GM23338 (cell line): ENCODE measurements around the gene WDR1. TPM values are rescaled to one million over a fixed set of nuclear protein-coding genes. Genes with fewer than 3 reads are reported as not detected.

Experiments
- ATAC-seq: fragments of 200-7000 bp; cut with Tn5 transposase; 3 replicates; pipeline ENCODE4 v1.9.1; 2020
- DNase-seq: peaks from one replicate; pipeline ENCODE4 v3.0.0-alpha.2; 2015; ENCODE audit warnings: low spot score
- H2AFZ ChIP-seq: fragments of 200-600 bp; sonication (generic); 2 replicates; pipeline ENCODE4 v1.8.0; 2016; ENCODE audit warnings: antibody characterized with exemption, mild to moderate bottlenecking, moderate library complexity
- H3F3A ChIP-seq: fragments of 200-600 bp; sonication (generic); replicated peaks from 2 replicates; pipeline ENCODE4 v1.8.0; 2017; ENCODE audit warnings: antibody characterized with exemption, mixed run types, low read depth
- H3K27ac ChIP-seq: fragments of 200-600 bp; sonication (generic); 2 replicates; pipeline ENCODE4 v1.6.1; 2016; ENCODE audit warnings: low read depth
- H3K27me3 ChIP-seq: fragments of 200-600 bp; sonication (generic); 2 replicates; pipeline ENCODE4 v1.8.0; 2016; ENCODE audit warnings: mild to moderate bottlenecking, mixed run types, moderate library complexity; ENCODE audit not compliant: insufficient read depth
- H3K36me3 ChIP-seq: fragments of 200-600 bp; sonication (generic); 2 replicates; pipeline ENCODE4 v1.8.0; 2016; ENCODE audit warnings: mild to moderate bottlenecking; ENCODE audit not compliant: insufficient read depth
- H3K4me1 ChIP-seq: fragments of 200-600 bp; sonication (generic); 2 replicates; pipeline ENCODE4 v1.8.0; 2016; ENCODE audit warnings: mild to moderate bottlenecking, moderate library complexity; ENCODE audit not compliant: insufficient read depth
- H3K4me2 ChIP-seq: fragments of 200-600 bp; sonication (generic); 2 replicates; pipeline ENCODE4 v1.7.1; 2017; ENCODE audit warnings: mixed run types
- H3K4me3 ChIP-seq: fragments of 200-600 bp; sonication (generic); 2 replicates; pipeline ENCODE4 v1.6.1; 2016; ENCODE audit warnings: mixed run types
- H3K79me2 ChIP-seq: fragments of 200-600 bp; sonication (generic); replicated peaks from 2 replicates; pipeline ENCODE4 v1.8.0; 2017; ENCODE audit warnings: mild to moderate bottlenecking; ENCODE audit not compliant: insufficient read depth
- H3K9me2 ChIP-seq: fragments of 200-600 bp; sonication (generic); 2 replicates; pipeline ENCODE4 v1.8.0; 2017; ENCODE audit not compliant: insufficient read depth
- H4K20me1 ChIP-seq: fragments of 200-600 bp; sonication (generic); replicated peaks from 2 replicates; pipeline ENCODE4 v1.8.0; 2017; ENCODE audit warnings: mild to moderate bottlenecking; ENCODE audit not compliant: insufficient read depth
- H3K27ac Mint-ChIP-seq: 2 replicates; pipeline ENCODE4 v1.8.0; 2020; ENCODE audit warnings: inconsistent platforms, mild to moderate bottlenecking, moderate library complexity, mixed read lengths
- H3K27me3 Mint-ChIP-seq: 3 replicates; pipeline ENCODE4 v1.8.0; 2022; ENCODE audit warnings: low read depth, mild to moderate bottlenecking, moderate library complexity, mixed read lengths, inconsistent platforms; ENCODE audit not compliant: insufficient read depth, poor library complexity
- H3K36me3 Mint-ChIP-seq: 3 replicates; pipeline ENCODE4 v1.8.0; 2021; ENCODE audit warnings: low read depth, mild to moderate bottlenecking, inconsistent platforms, moderate library complexity, mixed read lengths
- H3K4me1 Mint-ChIP-seq: 3 replicates; pipeline ENCODE4 v1.8.0; 2020; ENCODE audit warnings: mild to moderate bottlenecking, inconsistent platforms, mixed read lengths
- H3K4me3 Mint-ChIP-seq: 3 replicates; pipeline ENCODE4 v1.8.0; 2021; ENCODE audit warnings: moderate library complexity, mild to moderate bottlenecking, inconsistent platforms, mixed read lengths
- H3K9me3 Mint-ChIP-seq: 3 replicates; pipeline ENCODE4 v1.8.0; 2020; ENCODE audit warnings: moderate library complexity, mild to moderate bottlenecking, inconsistent platforms, mixed read lengths
- CREB1 ChIP-seq: fragments of 250-450 bp; sonication (Bioruptor Pico); IDR thresholded peaks from 2 replicates; pipeline ENCODE4 v1.5.0; 2020; ENCODE audit warnings: low read depth, mild to moderate bottlenecking, moderate library complexity
- EZH2 ChIP-seq: fragments of 200-600 bp; sonication (generic); IDR thresholded peaks from one replicate; pipeline ENCODE4 v1.8.0; 2017; ENCODE audit warnings: antibody characterized with exemption, mild to moderate bottlenecking, low read depth; ENCODE audit not compliant: unreplicated experiment
- EZH2phosphoT487 ChIP-seq: fragments of 200-600 bp; sonication (generic); IDR thresholded peaks from one replicate; pipeline ENCODE4 v1.8.1; 2018; ENCODE audit warnings: antibody characterized with exemption; ENCODE audit not compliant: unreplicated experiment
- JUNB ChIP-seq: IDR thresholded peaks from one replicate; pipeline ENCODE4 v1.6.1; 2016; ENCODE audit warnings: antibody characterized with exemption; ENCODE audit not compliant: unreplicated experiment
- NANOG ChIP-seq: IDR thresholded peaks from 2 replicates; pipeline ENCODE4 v1.6.1; 2016; ENCODE audit warnings: antibody characterized with exemption, borderline replicate concordance
- POLR2AphosphoS5 ChIP-seq: IDR thresholded peaks from 2 replicates; pipeline ENCODE4 v1.6.1; 2016; ENCODE audit warnings: antibody characterized with exemption, low read depth
- STAT1 ChIP-seq: IDR thresholded peaks from one replicate; pipeline ENCODE4 v1.6.1; 2016; ENCODE audit warnings: antibody characterized with exemption; ENCODE audit not compliant: unreplicated experiment
- ZNF114 ChIP-seq: fragments of 250-450 bp; sonication (Bioruptor Pico); IDR thresholded peaks from 2 replicates; pipeline ENCODE4 v1.5.0; 2020; ENCODE audit warnings: mild to moderate bottlenecking, moderate library complexity
- ZNF331 ChIP-seq: fragments of 250-450 bp; sonication (Bioruptor Pico); IDR thresholded peaks from 2 replicates; pipeline ENCODE4 v1.5.0; 2020; ENCODE audit warnings: low read depth, mild to moderate bottlenecking, moderate library complexity
- polyA plus RNA-seq: library from polyadenylated mRNA; unstranded; fragments of >200 nt; fragmentation: Nextera tagmentation; extraction: Ambion mirVana; gene quantifications from 2 replicates; pipeline ENCODE4 v1.2.1, GENCODE V29; 2016
- total RNA-seq: library from RNA; depleted of rRNA; stranded (reverse); fragments of >200 nt; shearing (Covaris generic); gene quantifications from 2 replicates; pipeline ENCODE4 v1.2.3, GENCODE V29; 2014
- TF ChIP-seq, protein P1 (sequence below): IDR thresholded peaks from 2 replicates; pipeline ENCODE4 v1.6.1; 2016; ENCODE audit warnings: antibody characterized with exemption
- TF ChIP-seq, protein P2 (sequence below): IDR thresholded peaks from one replicate; pipeline ENCODE4 v1.6.1; 2018; ENCODE audit warnings: antibody characterized with exemption; ENCODE audit not compliant: unreplicated experiment
- TF ChIP-seq, protein P3 (sequence below), 2 experiments: fragments of 200-600 bp in 1 of 2; sonication (generic) in 1 of 2; conservative IDR thresholded peaks; 2 replicates each; pipeline versions ENCODE4 v1.5.1 to v1.6.1; 2016 to 2017; ENCODE audit warnings: antibody characterized with exemption in 2 of 2, low read depth in 2 of 2, mild to moderate bottlenecking in 2 of 2, moderate library complexity in 1 of 2
- TF ChIP-seq, protein P4 (sequence below): fragments of 250-450 bp; sonication (Bioruptor Pico); IDR thresholded peaks from 2 replicates; pipeline ENCODE4 v1.5.0; 2020; ENCODE audit warnings: mild to moderate bottlenecking, moderate library complexity

The WDR1 gene
- total and polyA plus RNA-seq, 2 experiments from 2014 or later = 93.2 to 248 TPM

DNA sequence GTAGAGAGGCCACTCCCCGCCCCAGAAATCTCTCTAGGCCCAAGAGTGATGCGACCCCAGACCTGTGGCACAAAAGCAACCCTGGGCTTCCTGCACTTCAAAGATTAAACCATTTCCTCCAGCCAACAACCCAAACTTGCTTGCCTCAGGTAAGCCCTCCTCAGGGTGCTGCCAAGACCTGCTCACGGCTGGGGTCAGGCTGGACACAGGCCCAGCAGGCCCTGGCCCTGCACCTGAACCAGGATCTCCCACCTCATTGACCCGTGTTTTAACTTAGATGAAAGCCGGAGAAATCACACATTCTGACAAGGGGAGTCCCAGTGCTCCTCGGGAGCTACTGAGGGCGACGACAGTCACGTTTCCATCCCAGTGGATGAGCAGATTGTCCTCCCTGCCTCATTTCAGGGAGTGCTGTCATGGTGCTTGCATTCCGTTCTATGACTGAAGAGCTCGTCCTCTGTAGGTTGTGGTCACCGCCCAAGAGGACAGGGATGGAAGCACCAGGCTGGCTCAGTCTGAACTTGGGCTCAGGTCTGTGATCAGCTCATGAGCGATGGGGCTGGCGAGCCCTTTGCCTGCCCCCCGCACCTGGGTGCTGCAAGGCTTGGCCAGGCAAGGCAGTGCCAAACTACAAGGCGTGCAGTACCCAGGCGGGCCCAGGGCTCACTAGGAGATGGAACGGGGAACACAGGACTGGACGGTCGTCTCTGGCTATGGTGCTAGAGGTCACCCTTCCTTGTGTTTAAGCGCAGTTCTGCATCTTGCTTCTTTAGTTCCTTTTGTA is 25.9 kb downstream of the WDR1 start:
- Histone ChIP-seq H4K20me1 (peaks cover 21% of the 10 kb centered on the region), H3K4me2 (no peak overlapping the region), H3K79me2 (peaks cover 63% of the 10 kb centered on the region), H3K27me3 (no peaks in the 10 kb centered on the region), H3K9me2 (no peaks in the 10 kb centered on the region), H3F3A (no peaks in the 10 kb centered on the region), H3K4me3 (no peak overlapping the region), H3K36me3 (peaks cover 26% of the 10 kb centered on the region; the same call in 1 of the 2 replicates), H2AFZ (no peak overlapping the region), H3K27ac (no peak overlapping the region), H3K4me1 (peaks cover 5% of the 10 kb centered on the region; the same call in 1 of the 2 replicates)
- DNase-seq = no peak
- Mint-ChIP-seq H3K27me3 (peaks cover 14% of the 10 kb centered on the region), H3K4me3 (no peak overlapping the region), H3K27ac (no peak overlapping the region), H3K4me1 (peaks cover 26% of the 10 kb centered on the region), H3K36me3 (peaks cover 96% of the 10 kb centered on the region), H3K9me3 (no peaks in the 10 kb centered on the region)
- no peak for ATAC-seq
- TF ChIP-seq NANOG = no peak
- no peak for TF ChIP-seq EZH2
- no peak for TF ChIP-seq JUNB
- TF ChIP-seq, protein P1, sequence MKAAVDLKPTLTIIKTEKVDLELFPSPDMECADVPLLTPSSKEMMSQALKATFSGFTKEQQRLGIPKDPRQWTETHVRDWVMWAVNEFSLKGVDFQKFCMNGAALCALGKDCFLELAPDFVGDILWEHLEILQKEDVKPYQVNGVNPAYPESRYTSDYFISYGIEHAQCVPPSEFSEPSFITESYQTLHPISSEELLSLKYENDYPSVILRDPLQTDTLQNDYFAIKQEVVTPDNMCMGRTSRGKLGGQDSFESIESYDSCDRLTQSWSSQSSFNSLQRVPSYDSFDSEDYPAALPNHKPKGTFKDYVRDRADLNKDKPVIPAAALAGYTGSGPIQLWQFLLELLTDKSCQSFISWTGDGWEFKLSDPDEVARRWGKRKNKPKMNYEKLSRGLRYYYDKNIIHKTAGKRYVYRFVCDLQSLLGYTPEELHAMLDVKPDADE = no peak
- TF ChIP-seq, protein P2, sequence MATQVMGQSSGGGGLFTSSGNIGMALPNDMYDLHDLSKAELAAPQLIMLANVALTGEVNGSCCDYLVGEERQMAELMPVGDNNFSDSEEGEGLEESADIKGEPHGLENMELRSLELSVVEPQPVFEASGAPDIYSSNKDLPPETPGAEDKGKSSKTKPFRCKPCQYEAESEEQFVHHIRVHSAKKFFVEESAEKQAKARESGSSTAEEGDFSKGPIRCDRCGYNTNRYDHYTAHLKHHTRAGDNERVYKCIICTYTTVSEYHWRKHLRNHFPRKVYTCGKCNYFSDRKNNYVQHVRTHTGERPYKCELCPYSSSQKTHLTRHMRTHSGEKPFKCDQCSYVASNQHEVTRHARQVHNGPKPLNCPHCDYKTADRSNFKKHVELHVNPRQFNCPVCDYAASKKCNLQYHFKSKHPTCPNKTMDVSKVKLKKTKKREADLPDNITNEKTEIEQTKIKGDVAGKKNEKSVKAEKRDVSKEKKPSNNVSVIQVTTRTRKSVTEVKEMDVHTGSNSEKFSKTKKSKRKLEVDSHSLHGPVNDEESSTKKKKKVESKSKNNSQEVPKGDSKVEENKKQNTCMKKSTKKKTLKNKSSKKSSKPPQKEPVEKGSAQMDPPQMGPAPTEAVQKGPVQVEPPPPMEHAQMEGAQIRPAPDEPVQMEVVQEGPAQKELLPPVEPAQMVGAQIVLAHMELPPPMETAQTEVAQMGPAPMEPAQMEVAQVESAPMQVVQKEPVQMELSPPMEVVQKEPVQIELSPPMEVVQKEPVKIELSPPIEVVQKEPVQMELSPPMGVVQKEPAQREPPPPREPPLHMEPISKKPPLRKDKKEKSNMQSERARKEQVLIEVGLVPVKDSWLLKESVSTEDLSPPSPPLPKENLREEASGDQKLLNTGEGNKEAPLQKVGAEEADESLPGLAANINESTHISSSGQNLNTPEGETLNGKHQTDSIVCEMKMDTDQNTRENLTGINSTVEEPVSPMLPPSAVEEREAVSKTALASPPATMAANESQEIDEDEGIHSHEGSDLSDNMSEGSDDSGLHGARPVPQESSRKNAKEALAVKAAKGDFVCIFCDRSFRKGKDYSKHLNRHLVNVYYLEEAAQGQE = no peak
- no peak for TF ChIP-seq POLR2AphosphoS5
- TF ChIP-seq STAT1 = no peak
- TF ChIP-seq ZNF114 (CRISPR knock-in tag) = no peak
- TF ChIP-seq, protein P3, sequence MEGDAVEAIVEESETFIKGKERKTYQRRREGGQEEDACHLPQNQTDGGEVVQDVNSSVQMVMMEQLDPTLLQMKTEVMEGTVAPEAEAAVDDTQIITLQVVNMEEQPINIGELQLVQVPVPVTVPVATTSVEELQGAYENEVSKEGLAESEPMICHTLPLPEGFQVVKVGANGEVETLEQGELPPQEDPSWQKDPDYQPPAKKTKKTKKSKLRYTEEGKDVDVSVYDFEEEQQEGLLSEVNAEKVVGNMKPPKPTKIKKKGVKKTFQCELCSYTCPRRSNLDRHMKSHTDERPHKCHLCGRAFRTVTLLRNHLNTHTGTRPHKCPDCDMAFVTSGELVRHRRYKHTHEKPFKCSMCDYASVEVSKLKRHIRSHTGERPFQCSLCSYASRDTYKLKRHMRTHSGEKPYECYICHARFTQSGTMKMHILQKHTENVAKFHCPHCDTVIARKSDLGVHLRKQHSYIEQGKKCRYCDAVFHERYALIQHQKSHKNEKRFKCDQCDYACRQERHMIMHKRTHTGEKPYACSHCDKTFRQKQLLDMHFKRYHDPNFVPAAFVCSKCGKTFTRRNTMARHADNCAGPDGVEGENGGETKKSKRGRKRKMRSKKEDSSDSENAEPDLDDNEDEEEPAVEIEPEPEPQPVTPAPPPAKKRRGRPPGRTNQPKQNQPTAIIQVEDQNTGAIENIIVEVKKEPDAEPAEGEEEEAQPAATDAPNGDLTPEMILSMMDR (conservative IDR thresholded peaks at IDR 0.05; ENCODE audit: low read depth in 2 of 2) = no peak
- TF ChIP-seq EZH2phosphoT487 = no peak
- TF ChIP-seq, protein P4, sequence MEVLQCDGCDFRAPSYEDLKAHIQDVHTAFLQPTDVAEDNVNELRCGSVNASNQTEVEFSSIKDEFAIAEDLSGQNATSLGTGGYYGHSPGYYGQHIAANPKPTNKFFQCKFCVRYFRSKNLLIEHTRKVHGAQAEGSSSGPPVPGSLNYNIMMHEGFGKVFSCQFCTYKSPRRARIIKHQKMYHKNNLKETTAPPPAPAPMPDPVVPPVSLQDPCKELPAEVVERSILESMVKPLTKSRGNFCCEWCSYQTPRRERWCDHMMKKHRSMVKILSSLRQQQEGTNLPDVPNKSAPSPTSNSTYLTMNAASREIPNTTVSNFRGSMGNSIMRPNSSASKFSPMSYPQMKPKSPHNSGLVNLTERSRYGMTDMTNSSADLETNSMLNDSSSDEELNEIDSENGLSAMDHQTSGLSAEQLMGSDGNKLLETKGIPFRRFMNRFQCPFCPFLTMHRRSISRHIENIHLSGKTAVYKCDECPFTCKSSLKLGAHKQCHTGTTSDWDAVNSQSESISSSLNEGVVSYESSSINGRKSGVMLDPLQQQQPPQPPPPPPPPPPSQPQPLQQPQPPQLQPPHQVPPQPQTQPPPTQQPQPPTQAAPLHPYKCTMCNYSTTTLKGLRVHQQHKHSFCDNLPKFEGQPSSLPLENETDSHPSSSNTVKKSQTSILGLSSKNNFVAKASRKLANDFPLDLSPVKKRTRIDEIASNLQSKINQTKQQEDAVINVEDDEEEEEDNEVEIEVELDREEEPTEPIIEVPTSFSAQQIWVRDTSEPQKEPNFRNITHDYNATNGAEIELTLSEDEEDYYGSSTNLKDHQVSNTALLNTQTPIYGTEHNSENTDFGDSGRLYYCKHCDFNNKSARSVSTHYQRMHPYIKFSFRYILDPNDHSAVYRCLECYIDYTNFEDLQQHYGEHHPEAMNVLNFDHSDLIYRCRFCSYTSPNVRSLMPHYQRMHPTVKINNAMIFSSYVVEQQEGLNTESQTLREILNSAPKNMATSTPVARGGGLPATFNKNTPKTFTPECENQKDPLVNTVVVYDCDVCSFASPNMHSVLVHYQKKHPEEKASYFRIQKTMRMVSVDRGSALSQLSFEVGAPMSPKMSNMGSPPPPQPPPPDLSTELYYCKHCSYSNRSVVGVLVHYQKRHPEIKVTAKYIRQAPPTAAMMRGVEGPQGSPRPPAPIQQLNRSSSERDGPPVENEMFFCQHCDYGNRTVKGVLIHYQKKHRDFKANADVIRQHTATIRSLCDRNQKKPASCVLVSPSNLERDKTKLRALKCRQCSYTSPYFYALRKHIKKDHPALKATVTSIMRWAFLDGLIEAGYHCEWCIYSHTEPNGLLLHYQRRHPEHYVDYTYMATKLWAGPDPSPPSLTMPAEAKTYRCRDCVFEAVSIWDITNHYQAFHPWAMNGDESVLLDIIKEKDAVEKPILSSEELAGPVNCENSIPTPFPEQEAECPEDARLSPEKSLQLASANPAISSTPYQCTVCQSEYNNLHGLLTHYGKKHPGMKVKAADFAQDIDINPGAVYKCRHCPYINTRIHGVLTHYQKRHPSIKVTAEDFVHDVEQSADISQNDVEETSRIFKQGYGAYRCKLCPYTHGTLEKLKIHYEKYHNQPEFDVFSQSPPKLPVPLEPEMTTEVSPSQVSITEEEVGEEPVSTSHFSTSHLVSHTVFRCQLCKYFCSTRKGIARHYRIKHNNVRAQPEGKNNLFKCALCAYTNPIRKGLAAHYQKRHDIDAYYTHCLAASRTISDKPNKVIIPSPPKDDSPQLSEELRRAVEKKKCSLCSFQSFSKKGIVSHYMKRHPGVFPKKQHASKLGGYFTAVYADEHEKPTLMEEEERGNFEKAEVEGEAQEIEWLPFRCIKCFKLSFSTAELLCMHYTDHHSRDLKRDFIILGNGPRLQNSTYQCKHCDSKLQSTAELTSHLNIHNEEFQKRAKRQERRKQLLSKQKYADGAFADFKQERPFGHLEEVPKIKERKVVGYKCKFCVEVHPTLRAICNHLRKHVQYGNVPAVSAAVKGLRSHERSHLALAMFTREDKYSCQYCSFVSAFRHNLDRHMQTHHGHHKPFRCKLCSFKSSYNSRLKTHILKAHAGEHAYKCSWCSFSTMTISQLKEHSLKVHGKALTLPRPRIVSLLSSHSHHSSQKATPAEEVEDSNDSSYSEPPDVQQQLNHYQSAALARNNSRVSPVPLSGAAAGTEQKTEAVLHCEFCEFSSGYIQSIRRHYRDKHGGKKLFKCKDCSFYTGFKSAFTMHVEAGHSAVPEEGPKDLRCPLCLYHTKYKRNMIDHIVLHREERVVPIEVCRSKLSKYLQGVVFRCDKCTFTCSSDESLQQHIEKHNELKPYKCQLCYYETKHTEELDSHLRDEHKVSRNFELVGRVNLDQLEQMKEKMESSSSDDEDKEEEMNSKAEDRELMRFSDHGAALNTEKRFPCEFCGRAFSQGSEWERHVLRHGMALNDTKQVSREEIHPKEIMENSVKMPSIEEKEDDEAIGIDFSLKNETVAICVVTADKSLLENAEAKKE (CRISPR knock-in tag) = no peak
- no peak for TF ChIP-seq CREB1 (CRISPR knock-in tag)
- no peak for TF ChIP-seq ZNF331 (CRISPR knock-in tag)
